Fibroblast of gingiva (primary cell): ENCODE data around the gene COG3.

Experiments
- DNase-seq: peaks from one replicate; pipeline ENCODE4 v3.0.0-alpha.2; 2011; ENCODE audit warnings: low read depth

The COG3 gene

DNA sequence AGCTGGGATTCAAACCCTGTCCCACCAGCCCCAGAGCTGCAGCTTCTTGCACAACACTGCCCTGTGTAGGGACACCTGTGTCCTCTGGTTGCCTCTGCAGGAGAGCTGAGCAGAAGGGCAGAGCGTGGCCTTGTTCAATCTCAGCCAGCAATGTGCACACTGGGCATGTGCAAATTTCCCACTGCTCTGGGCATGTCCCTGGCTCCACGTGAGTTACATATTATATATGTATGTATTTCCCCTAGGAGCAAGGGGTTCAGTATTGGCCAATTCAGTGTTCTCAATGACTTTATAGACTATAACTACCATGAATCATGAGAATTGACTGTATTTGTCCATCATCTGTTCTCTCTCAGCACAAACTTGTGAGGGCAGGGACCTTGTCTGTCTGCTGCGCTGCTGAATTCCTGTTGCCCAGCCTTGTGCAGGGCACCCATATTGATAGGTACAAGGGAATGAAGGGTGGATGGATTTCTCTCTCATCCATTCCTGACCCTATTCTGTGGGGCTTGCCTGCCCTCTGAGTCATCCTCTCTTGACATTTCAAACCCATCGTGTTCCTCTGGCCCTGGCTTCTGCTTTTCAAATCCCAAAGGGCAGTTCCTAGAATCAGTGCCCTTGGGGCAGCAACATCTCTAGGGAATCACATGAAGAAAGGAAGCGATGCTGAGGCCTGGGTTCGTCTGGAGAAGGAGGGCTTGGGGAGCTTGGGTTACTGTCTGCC, 81.1 kb downstream of the COG3 start:
- DNase-seq = no peak

DNA sequence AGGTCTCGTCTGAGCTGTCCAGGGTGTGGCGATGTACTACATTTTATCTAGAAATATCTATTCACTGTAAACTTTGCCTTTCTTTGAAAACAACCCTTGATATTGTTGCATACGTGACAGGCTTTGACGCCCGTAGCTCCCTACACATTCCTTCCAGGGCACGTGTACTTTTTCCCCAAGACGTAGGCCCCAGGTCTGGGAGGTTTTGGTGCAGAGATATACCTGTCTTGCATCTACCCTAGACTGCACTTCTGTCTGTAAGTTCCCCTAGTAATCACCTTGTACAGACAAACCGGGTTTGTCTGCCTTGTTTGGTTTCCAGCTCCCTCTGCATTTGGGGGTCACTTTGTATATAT, 81.6 kb downstream of the COG3 start:
- no peak for DNase-seq

DNA sequence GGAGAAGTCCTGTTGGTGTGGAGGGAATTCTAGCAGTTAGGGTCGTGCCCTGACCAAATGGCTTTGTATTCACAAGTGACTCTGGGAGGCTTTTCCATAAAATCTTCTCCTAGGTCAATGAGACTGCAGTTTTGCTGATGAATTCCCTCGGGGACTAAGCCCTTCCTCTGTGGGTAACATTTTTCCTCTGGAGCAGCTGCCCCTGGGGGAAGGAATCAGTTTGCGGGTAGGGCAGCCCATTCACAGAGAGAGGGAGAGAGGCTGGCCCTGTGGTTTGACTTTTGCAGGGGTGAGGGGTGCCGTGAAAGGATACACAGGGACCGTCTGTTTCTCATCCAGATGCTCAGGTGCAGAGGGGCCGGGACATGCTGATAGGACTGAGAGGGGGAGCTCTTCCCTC, 83.5 kb downstream of the COG3 start:
- no peak for DNase-seq

DNA sequence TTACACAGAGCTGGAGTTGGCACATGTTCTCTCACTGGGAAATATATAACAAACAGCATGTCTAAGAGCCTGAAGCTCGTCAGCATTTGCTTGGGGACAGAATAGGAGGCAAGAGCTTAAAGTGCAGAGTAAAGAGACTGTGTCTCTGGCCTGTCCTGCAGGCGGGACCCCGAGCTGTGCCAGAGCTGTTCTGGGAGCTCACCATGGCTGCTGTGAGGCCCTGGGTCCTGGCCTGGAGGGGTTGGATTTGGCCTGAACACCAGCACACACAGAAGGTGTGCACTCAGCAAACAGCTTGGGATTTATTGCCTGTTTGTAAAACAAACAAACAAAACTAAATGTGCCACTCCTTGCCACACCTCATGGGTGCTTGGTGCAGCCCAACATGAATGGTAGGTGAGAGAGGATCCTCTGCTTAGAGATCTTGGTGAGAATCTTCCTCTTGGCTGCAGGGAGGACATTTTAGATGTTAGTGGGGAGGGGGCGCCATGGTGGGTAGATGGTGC, 89.9 kb downstream of the COG3 start:
- no peak for DNase-seq

DNA sequence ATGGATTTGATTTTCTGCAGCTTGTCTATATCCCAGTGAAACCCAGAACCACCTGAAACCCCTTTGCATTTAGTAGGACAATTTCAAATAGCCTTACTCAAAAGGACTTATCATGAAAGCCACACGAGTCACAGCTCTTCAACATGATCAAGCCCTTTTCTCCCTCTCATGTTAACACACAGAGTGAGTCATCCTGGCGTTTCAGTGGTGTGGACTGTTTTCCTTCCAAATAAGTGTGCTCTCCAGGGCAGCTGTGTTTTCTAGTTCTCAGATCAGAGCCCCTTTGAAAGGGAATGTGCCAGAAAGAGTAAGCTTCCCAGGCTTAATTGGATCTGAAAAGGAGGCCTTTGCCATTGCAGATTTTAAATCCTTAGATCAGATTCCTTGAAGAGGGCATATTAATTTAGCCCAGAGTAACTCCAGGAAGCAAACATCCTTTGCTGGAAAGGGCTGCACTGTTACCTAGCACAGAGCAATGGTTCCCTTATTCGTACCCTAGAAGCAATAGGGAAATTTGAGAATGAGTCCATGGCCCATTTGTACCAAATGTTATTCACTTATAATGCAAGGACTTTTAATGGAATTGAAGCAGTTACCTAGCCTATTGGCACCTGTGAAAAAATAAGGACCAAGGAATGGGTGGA, 99.5 kb downstream of the COG3 start:
- peak; percentile 35 for DNase-seq

DNA sequence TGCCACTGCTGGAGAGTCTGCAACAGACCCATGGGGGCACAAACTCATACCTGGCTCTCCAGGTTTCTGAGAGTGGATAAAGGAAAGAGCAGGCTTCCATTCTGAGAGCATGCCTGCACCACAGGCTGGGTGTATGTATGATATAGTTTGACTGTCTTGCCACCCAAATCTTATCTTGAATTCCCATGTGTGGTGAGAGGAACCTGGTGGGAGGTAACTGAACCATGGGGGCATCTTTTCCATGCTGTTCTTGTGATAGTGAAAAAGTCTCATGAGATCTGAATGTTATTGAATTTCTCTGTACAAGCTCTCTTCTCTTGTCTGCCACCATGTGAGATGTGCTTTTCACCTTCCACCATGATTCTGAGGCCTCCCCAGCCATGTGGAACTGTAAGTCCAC, 100.6 kb downstream of the COG3 start:
- DNase-seq = no peak

DNA sequence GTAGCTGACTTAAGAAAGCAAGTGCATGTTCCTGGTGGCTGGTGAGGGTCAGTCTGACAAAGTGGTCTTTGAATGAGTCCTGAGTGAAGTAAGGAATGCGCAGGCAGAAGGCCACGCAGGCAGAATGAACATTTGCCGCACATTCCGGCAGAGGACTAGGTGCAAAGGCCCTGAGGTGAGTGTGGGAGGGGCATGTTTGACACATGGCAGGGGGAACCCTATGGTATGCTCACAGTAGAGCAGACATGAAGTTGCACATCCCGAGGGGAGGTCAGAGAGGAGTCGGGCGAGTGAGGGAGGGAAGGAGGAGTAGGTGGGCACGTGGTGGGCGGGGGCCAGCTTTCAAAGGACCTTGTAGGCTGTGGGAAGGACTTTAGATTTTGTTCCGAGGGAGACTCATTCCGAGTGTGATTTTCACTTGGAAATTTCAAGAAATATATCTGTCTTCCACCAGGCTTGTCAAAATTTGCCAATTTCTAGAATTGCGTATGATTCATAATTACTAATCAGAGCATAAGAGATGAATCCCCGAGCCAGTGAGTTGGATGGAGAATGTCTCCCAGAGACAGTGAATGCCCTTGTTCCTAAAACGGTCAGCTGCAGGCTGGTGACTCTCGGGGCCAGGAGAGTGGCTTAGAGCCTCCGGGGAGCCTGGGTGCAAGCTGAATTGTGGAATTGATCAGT, 110.5 kb downstream of the COG3 start:
- no peak for DNase-seq

DNA sequence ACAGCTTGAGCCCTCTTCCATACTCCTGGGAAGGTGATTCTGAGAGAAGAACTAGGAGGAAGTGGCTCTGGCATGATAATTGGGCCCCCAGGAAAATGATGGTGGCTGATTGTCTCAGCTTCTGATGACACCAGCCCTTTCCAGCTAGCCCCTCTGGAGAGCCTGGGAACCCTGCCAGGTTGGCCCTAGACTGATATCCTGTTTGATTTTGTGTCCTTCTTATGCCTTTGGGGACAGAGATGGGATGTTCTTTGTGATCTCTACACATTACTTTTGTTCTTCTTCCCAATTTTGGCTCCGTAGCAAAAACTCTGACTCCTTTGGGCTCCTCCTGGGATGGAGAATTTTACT, 111.1 kb downstream of the COG3 start:
- no peak for DNase-seq

DNA sequence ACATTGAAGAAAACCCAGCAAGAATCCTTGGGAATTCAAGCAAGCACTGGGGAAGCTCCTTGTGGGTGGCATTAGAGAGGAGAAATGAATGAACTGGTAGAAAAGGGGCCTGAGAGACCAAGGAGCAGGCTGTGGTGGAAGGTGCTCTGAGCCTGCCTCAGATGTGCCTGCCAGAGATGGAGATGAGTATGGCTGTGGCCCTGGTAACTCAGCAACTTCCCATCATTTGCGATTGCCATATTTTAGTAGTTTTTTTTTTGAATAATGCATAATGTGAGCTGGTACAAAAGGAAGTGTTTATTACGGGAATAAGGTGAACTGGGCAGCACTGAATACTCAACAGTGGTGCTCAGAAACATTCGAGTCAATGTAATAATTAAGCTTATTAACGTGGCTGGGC, 111.7 kb downstream of the COG3 start:
- DNase-seq = no peak

DNA sequence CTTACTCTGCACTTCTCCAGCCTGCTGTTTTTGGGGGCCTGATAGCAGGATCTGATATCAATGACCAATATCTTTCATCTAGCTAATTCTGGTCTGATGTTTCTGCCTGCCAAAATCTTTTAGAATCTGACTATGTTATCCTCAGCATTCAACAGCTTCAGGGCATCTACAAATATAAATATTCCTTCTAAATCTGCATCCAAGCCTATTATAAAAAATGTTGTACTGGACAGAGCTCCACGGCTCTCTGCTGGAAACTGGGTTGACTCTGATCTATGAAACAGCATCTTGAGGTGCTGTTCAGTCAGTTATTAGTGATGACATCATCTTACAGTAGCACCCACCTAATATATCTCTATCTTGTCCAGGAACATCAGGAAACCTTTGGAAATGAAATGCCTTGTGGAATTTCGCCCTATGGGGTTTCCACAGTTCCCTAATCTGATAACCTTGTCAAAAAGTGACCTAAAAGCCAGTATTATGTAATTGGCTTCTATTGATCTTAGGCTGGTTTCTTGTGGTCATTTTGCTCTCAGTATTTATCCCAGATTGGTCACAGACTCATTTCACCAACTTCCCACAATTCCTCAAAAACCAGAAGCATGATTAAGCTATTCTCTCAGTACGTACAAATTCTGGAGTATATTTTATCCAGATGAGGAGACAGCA, 117.8 kb downstream of the COG3 start:
- no peak for DNase-seq

DNA sequence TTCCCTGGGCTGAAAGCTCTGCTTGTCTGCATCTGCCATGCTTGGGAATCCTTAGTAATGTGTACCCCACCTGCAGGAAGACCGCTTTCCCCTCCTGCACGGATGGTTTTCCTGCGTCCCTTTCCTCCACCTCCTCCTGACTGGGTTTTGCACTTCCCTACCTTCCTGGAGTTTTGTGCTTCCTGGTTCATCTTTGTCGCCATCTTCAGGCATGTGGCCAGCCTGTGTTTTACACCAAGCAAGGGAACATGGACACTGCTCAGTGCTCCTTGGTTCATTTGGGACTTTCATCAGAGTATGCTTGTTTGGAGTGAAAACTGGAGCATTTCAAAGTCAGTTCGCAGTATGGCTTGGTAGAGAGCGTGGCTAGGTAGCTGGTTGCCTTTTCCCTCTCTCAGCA, 120.1 kb downstream of the COG3 start:
- DNase-seq = no peak
